DND-41 (cell line): ENCODE measurements around the gene CRYBA2.

ENCODE experiments used
- ATAC-seq: fragments of 200-7000 bp; cut with Tn5 transposase; 3 replicates; pipeline ENCODE4 v1.9.1; 2021; ENCODE audit warnings: low read depth; ENCODE audit not compliant: insufficient read depth
- DNase-seq: peaks from one replicate; pipeline ENCODE4 v3.0.0-alpha.2; 2020
- H2AFZ ChIP-seq: 2 replicates; pipeline ENCODE4 v1.6.0; 2012; ENCODE audit warnings: low read depth, low read length
- H3K27ac ChIP-seq: 2 replicates; pipeline ENCODE4 v1.5.1; 2012; ENCODE audit warnings: low read length, inconsistent platforms
- H3K27me3 ChIP-seq: fragments of 200-600 bp; sonication (generic); 2 replicates; pipeline ENCODE4 v1.6.0; 2012; ENCODE audit warnings: low read length, mild to moderate bottlenecking, inconsistent platforms; ENCODE audit not compliant: insufficient read depth, poor library complexity
- H3K36me3 ChIP-seq: 2 replicates; pipeline ENCODE4 v1.5.1; 2012; ENCODE audit warnings: low read length, inconsistent platforms; ENCODE audit not compliant: insufficient read depth
- H3K4me1 ChIP-seq: 2 replicates; pipeline ENCODE4 v1.5.1; 2012; ENCODE audit warnings: mild to moderate bottlenecking, low read length; ENCODE audit not compliant: insufficient read depth
- H3K4me2 ChIP-seq: 2 replicates; pipeline ENCODE4 v1.6.0; 2012; ENCODE audit warnings: mild to moderate bottlenecking, moderate library complexity, low read length, inconsistent platforms; ENCODE audit not compliant: insufficient read depth
- H3K4me3 ChIP-seq, 2 experiments: fragments of 200-600 bp in 1 of 2; shearing (Covaris generic) in 1 of 2; 2 replicates each; pipeline ENCODE4 v1.5.1; 2012 to 2016; ENCODE audit warnings: inconsistent platforms in 2 of 2, low read length in 2 of 2, mild to moderate bottlenecking in 2 of 2, low read depth in 1 of 2, moderate library complexity in 1 of 2
- H3K79me2 ChIP-seq: 2 replicates; pipeline ENCODE4 v1.6.0; 2012; ENCODE audit warnings: low read length, inconsistent platforms; ENCODE audit not compliant: insufficient read depth
- H3K9ac ChIP-seq: 2 replicates; pipeline ENCODE4 v1.6.0; 2012; ENCODE audit warnings: low read depth, mild to moderate bottlenecking, inconsistent platforms, low read length, moderate library complexity
- H3K9me3 ChIP-seq: 2 replicates; pipeline ENCODE4 v1.5.1; 2012; ENCODE audit warnings: low read length, moderate library complexity, mild to moderate bottlenecking, inconsistent platforms; ENCODE audit not compliant: insufficient read depth, severe bottlenecking
- H4K20me1 ChIP-seq: 2 replicates; pipeline ENCODE4 v1.6.0; 2012; ENCODE audit warnings: low read length; ENCODE audit not compliant: insufficient read depth
- EZH2 ChIP-seq: IDR thresholded peaks from 3 replicates; pipeline ENCODE4 v1.6.1; 2012; ENCODE audit warnings: borderline replicate concordance, low read depth, mild to moderate bottlenecking, moderate library complexity, low read length, inconsistent platforms; ENCODE audit not compliant: severe bottlenecking
- TF ChIP-seq, protein P1 (sequence below): IDR thresholded peaks from 2 replicates; pipeline ENCODE4 v1.5.1; 2012; ENCODE audit warnings: borderline replicate concordance, low read length, moderate library complexity, mild to moderate bottlenecking; ENCODE audit not compliant: poor library complexity, severe bottlenecking; ENCODE audit errors: extremely low read depth

CRYBA2 gene

DNA sequence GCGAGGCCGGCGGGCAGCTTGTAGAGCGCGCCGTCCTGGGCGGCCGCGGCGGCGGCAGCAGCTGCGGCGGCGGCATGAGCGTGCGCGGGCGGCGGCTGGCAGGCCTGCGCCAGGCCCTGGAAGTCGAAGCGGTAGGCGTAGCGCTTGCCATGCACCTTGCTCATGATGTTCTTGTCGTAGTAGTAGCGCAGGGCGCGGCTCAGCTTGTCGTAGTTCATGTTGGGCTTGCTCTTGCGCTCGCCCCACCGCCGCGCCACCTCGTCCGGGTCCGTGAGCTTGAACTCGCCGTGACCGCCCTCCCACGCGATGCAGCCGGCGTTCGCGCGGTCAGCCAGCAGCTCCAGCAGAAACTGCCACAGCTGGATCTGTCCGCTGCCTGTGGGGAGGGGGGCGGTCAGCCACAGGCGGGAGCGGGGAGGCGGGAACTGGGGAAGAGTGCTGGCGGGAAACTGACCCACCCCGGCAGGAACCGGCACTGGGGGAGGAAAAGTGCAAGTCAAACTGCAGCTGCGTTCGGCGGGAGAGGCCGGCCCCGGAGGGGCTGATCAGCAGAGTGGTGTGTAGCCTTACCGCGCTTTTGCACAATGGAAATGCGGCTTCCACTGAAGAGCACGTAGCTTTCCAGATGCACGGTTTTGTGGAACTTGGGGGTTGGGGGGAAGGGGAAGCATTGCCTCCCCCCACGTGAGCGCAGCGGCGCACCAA, 11.2 kb downstream of the CRYBA2 start:
- TF ChIP-seq EZH2 = no peak
- TF ChIP-seq, protein P1, sequence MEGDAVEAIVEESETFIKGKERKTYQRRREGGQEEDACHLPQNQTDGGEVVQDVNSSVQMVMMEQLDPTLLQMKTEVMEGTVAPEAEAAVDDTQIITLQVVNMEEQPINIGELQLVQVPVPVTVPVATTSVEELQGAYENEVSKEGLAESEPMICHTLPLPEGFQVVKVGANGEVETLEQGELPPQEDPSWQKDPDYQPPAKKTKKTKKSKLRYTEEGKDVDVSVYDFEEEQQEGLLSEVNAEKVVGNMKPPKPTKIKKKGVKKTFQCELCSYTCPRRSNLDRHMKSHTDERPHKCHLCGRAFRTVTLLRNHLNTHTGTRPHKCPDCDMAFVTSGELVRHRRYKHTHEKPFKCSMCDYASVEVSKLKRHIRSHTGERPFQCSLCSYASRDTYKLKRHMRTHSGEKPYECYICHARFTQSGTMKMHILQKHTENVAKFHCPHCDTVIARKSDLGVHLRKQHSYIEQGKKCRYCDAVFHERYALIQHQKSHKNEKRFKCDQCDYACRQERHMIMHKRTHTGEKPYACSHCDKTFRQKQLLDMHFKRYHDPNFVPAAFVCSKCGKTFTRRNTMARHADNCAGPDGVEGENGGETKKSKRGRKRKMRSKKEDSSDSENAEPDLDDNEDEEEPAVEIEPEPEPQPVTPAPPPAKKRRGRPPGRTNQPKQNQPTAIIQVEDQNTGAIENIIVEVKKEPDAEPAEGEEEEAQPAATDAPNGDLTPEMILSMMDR = no peak
- DNase-seq = no peak
- Histone ChIP-seq H4K20me1 (peaks cover 17% of the 10 kb centered on the region), H3K79me2 (no peaks in the 10 kb centered on the region), H2AFZ (no peak overlapping the region), H3K27ac (no peak overlapping the region), H3K4me2 (no peak overlapping the region), H3K36me3 (no peaks in the 10 kb centered on the region), H3K9ac (no peak overlapping the region), H3K4me1 (peaks cover 8% of the 10 kb centered on the region), H3K27me3 (peaks cover 44% of the 10 kb centered on the region), H3K9me3 (no peaks in the 10 kb centered on the region), H3K4me3 (no peak overlapping the region)
- ATAC-seq = no peak

DNA sequence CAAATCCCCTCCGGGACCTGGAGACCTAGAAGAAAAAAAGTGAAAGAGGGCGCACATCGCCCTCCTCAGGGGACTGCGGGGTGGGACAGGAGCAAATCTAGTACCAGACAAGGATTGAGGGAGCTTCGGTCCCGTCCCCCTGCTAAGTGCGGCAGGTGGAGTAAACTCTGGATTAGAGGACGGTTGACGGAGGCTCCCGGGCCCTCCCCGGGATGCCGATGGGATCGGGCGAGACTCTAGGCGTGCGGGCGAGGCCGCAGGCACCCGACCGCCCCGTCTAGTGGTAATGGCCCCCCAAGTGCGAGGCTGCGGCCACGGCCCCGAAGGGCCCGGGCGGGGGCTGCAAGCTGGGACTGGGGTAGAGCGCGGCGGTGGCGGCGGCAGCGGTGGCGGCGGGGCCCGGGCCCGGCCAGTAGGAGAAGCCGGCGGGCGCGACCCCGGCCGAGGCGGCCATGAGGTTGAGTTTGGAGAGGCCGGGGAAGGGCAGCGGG, 11.8 kb downstream of the CRYBA2 start:
- Histone ChIP-seq H3K9ac (no peak overlapping the region), H3K4me3 (no peak overlapping the region), H3K36me3 (no peaks in the 10 kb centered on the region), H3K79me2 (no peaks in the 10 kb centered on the region), H2AFZ (no peak overlapping the region), H3K9me3 (no peaks in the 10 kb centered on the region), H3K27me3 (peaks cover 38% of the 10 kb centered on the region), H3K27ac (no peak overlapping the region), H4K20me1 (peaks cover 20% of the 10 kb centered on the region), H3K4me1 (peaks cover 8% of the 10 kb centered on the region), H3K4me2 (no peak overlapping the region)
- no peak for TF ChIP-seq EZH2
- TF ChIP-seq, protein P1 = peak; percentile 10
- DNase-seq = no peak
- no peak for ATAC-seq

DNA sequence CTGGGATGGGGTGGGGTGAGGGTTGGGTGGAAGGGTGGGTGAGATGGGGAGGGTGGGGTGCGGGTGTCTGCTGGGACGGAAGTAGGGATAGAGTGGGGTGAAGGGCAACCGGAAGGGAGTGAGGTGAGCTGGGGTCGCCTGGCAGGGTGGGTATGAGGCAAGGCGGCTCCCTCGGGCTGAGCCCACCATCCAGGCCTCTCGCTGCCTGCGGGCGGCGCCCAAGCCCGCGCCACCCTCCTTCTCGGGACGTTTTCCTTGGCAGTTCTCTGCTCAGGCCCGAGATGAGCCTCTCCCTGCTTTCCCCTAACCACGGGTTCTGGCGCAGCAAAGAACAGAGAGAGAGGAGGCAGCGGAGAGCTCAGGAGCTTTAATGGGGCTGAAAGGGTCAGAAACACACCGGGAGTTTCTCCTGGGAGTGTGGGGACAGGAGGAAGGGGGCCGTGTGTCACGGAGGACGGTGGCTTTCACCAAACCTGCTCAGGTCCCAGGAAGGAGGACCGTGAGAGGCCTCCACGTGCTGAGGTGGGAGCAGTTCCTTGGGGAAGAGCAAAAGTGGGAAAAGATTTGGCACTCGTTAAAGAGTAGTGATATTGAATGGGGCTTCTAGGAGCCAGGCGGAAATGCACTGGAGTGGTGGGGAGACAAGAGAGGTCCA, 12.4 kb downstream of the CRYBA2 start:
- Histone ChIP-seq H3K27ac (no peak overlapping the region), H3K9ac (no peak overlapping the region), H3K36me3 (no peaks in the 10 kb centered on the region), H3K4me2 (no peak overlapping the region), H3K27me3 (peaks cover 33% of the 10 kb centered on the region), H3K4me1 (peaks cover 8% of the 10 kb centered on the region), H3K79me2 (no peaks in the 10 kb centered on the region), H4K20me1 (peaks cover 18% of the 10 kb centered on the region), H2AFZ (no peak overlapping the region), H3K9me3 (no peaks in the 10 kb centered on the region), H3K4me3 (no peak overlapping the region)
- ATAC-seq = no peak
- DNase-seq = no peak
- TF ChIP-seq, protein P1 = no peak
- no peak for TF ChIP-seq EZH2
